Activated T-cell treated with anti-CD3 and anti-CD28 coated beads, Interleukin-2, amount 50 U/mL, for 72 hours (primary cell): ENCODE data around the gene CEBPE. TPM values are rescaled to one million over a fixed set of nuclear protein-coding genes. Genes with fewer than 3 reads are reported as not detected.

Source experiments
- ATAC-seq, 2 donors: fragments of 150-1000 bp; cut with Tn5 transposase; replicated peaks in 1 of 2; 2 replicates each; pipeline ENCODE4 v1.10.0; 2021; ENCODE audit warnings: moderate library complexity in 2 of 2, mild to moderate bottlenecking in 1 of 2
- DNase-seq, 2 donors: peaks; one replicate each; pipeline ENCODE4 v3.0.0; 2021 to 2022; ENCODE audit warnings: mixed read lengths in 1 of 2
- H3K27ac Mint-ChIP-seq: one replicate; pipeline ENCODE4 v1.8.0; 2022; ENCODE audit warnings: mild to moderate bottlenecking, moderate library complexity, mixed read lengths
- H3K27me3 Mint-ChIP-seq: one replicate; pipeline ENCODE4 v1.8.0; 2022; ENCODE audit warnings: low read depth, mixed read lengths
- H3K36me3 Mint-ChIP-seq, 2 donors: one replicate each; pipeline ENCODE4 v1.8.0; 2022; ENCODE audit warnings: mixed read lengths in 2 of 2, mild to moderate bottlenecking in 1 of 2; ENCODE audit not compliant: insufficient read depth in 2 of 2
- H3K4me1 Mint-ChIP-seq: one replicate; pipeline ENCODE4 v1.8.0; 2022; ENCODE audit warnings: low read depth, mixed read lengths
- H3K4me3 Mint-ChIP-seq, 2 donors: one replicate each; pipeline ENCODE4 v1.8.0; 2022; ENCODE audit warnings: mild to moderate bottlenecking in 2 of 2, mixed read lengths in 2 of 2, moderate library complexity in 2 of 2
- H3K9me3 Mint-ChIP-seq, 2 donors: one replicate each; pipeline ENCODE4 v1.8.0; 2022; ENCODE audit warnings: mixed read lengths in 2 of 2
- total RNA-seq, 2 donors: library from RNA; stranded (reverse); gene quantifications; one replicate each; pipeline ENCODE4 v1.2.3, GENCODE V29; 2022

Gene CEBPE
- total RNA-seq, 2 donors from 2014 or later: 0.21 to 0.36 TPM

DNA sequence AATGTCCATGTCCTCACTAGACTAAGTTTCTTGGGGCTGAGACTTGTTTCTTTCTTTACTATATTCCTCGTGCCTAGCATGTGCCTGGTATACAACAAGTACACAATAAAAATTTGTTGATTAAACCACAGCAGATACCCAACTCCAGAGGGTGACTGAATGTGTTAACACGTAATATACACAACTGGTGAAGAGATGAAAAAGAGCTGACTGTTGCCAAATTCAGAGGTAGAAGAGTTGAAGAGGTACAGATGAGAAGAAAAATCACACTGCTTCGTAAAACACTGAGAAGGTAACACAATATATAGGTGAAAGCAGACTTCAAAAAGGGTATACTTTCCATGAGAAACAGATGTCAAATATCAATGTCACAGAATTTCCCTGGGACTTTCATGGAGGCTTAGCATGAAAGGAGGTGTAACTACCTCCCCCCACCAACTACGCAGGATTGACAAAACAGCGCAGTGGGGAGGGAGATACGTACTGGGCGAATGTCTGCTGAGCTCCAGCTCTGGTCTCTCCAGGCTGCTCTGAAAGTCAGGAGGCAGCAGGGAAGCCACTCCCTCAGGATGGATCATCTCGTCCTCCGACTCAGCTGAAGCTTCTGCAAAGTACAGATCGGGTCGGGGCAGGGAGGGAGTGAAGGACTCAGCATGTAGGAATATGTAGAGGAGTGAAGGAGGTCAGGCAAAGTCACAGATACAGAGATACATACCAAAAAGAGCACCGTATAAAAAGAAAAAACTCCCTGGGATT is 29.4 kb downstream of the CEBPE start:
- DNase-seq (no peak), ATAC-seq (no peak)
- Mint-ChIP-seq H3K4me1 (peaks cover 40% of the 10 kb centered on the region), H3K4me3 (no peak overlapping the region), H3K27ac (no peak overlapping the region), H3K36me3 (peaks cover 12 to 52% of the 10 kb centered on the region in 2 donors), H3K9me3 (no peaks in the 10 kb centered on the region), H3K27me3 (no peaks in the 10 kb centered on the region)

GRCh38 chr14:23086565-23086964 is 32.5 kb downstream of the CEBPE start:
- no peak for ATAC-seq
- no peak for DNase-seq
- Mint-ChIP-seq H3K4me3 (no peak overlapping the region), H3K36me3 (peaks cover 10 to 51% of the 10 kb centered on the region in 2 donors), H3K9me3 (no peaks in the 10 kb centered on the region), H3K4me1 (peaks cover 44% of the 10 kb centered on the region), H3K27me3 (no peaks in the 10 kb centered on the region), H3K27ac (peak overlapping the region; percentile 95)

DNA sequence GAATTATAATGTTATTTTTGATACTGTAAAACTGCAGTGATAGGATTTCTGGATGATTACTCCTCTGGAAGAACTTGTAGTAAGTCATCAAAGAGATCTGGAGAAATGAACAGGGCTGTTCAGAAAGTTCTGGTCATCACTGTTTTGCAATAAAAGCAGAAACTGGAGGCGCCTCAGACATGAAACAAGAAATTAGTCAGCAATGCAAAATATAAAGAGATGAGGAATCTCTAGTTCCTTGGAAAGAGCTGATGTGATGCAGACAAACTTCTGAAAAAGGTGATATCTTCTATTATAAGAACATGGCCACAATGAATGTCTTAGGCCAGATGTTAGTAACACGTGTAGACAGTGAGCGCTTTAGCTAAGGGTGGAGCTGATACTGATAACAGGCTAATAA is 33.6 kb downstream of the CEBPE start:
- H3K27ac Mint-ChIP-seq: peak overlapping the region; percentile 95
- no peaks in the 10 kb centered on the region for H3K9me3 Mint-ChIP-seq
- no peaks in the 10 kb centered on the region for H3K27me3 Mint-ChIP-seq
- peaks cover 15 to 53% of the 10 kb centered on the region in 2 donors for H3K36me3 Mint-ChIP-seq
- DNase-seq (no peak), ATAC-seq (peak; percentile 65 to 87)
- H3K4me1 Mint-ChIP-seq: peaks cover 47% of the 10 kb centered on the region
- peak overlapping the region; percentile 36 to 80 for H3K4me3 Mint-ChIP-seq

DNA sequence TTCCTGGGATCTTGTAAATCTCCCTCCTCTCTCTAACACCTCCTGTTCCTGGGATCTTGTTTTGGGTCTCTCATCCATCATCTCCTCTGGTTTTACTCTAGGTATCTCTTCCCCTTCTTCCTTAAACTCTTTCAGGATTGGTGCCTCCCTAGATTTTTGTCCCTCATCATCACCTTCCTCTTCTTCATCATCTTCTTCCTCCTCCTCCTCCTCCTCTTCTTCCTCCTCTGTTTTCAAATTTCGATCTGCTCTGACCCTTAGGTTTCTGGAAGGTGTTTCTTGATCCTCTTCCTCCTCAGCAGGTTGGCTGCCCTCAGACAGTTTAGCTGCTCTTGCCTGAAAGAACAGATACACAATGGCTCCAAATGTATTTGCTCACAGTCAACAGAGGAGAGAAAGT is 38.6 kb downstream of the CEBPE start:
- Mint-ChIP-seq H3K4me3 (no peak overlapping the region), H3K4me1 (peaks cover 31% of the 10 kb centered on the region), H3K27me3 (no peaks in the 10 kb centered on the region), H3K36me3 (peaks cover 7 to 30% of the 10 kb centered on the region in 2 donors), H3K27ac (peak overlapping the region; percentile 82), H3K9me3 (no peaks in the 10 kb centered on the region)
- no peak for ATAC-seq
- DNase-seq: no peak

DNA sequence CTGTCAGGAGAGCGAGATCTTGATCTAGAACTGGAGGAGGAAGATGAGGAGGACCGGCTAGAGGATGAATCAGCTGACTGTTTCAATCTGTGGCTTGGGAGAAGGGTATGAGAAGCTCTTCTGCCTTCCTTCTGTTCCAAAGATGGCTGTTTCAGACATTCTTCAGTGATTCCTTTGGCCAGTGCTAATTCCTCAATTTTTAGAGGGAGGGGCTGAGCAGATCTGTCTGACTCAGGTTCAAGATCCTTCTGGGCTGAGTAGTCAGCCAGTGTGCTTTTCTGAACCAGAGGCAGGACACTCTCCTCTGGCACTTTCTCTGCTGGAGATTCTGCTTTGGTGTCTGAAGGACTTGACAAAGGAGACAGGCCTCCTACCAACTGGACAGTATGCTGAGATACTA is 39.3 kb downstream of the CEBPE start:
- Mint-ChIP-seq H3K9me3 (no peaks in the 10 kb centered on the region), H3K4me1 (peaks cover 23% of the 10 kb centered on the region), H3K36me3 (peaks cover 7 to 26% of the 10 kb centered on the region in 2 donors), H3K27me3 (no peaks in the 10 kb centered on the region), H3K4me3 (no peak overlapping the region), H3K27ac (peak overlapping the region; percentile 82)
- ATAC-seq (no peak), DNase-seq (no peak)

- H3K36me3 Mint-ChIP-seq: peaks cover 7 to 23% of the 10 kb centered on the region in 2 donors
- H3K27me3 Mint-ChIP-seq: no peaks in the 10 kb centered on the region
- DNase-seq: no peak
- H3K27ac Mint-ChIP-seq: peak overlapping the region; percentile 71
- no peak overlapping the region for H3K4me3 Mint-ChIP-seq
- peak in 1 of 2 donors; percentile 59 for ATAC-seq
- peaks cover 19% of the 10 kb centered on the region for H3K4me1 Mint-ChIP-seq
- no peaks in the 10 kb centered on the region for H3K9me3 Mint-ChIP-seq
Observed at GRCh38 chr14:23078692-23079116, 40.4 kb downstream of the CEBPE start.

DNA sequence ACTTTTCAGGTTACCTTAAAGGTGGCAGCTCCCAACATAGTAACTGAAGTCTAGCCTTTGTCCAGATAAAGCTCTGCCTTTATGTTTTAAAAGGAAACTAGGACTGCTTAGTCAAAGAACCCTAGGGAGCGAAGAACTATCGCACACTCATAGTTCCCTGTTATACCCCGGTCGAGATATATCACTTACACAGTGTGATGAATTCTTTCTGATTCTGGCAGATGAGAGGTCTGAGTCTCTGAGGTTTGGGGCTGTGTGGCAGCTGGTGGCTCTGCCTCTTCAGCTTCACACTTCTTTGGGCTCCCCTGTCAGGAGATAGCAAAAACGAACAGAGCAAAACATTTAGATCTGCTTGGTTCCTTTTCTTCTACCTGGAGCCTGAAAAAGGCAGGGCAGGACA is 41.1 kb downstream of the CEBPE start:
- H3K4me3 Mint-ChIP-seq: no peak overlapping the region
- peak overlapping the region; percentile 46 for H3K27ac Mint-ChIP-seq
- no peak for DNase-seq
- H3K4me1 Mint-ChIP-seq: peaks cover 19% of the 10 kb centered on the region
- no peak for ATAC-seq
- peaks cover 7 to 18% of the 10 kb centered on the region in 2 donors for H3K36me3 Mint-ChIP-seq
- no peaks in the 10 kb centered on the region for H3K9me3 Mint-ChIP-seq
- H3K27me3 Mint-ChIP-seq: no peaks in the 10 kb centered on the region

- Mint-ChIP-seq H3K36me3 (peaks cover 7 to 18% of the 10 kb centered on the region in 2 donors), H3K9me3 (no peaks in the 10 kb centered on the region), H3K27me3 (no peaks in the 10 kb centered on the region), H3K4me3 (no peak overlapping the region), H3K4me1 (peaks cover 25% of the 10 kb centered on the region), H3K27ac (no peak overlapping the region)
- ATAC-seq (peak in 1 of 2 donors; percentile 54), DNase-seq (peak in 1 of 2 donors; percentile 22)
Observed at GRCh38 chr14:23076785-23077408, 42.2 kb downstream of the CEBPE start.

DNA sequence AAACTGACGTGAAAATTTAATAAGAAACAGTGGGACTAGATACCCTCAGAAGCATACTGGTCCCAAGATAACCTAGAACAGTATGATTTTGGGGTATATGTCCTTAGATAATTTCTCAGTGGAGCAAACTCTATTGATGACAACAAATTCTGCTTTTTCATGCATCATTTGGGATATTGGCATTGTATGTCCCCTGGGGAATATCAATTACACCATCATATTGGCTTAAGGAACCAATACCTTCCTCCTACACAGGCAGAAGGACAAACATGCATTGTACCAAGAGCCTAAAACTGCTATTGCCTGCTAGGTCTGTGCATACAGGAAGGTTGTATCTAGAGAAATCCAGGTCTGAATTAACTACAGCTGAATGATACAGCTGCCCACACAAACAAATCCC is 44.1 kb downstream of the CEBPE start:
- DNase-seq (no peak), ATAC-seq (no peak)
- Mint-ChIP-seq H3K36me3 (peaks cover 0 to 12% of the 10 kb centered on the region in 2 donors), H3K27me3 (no peaks in the 10 kb centered on the region), H3K4me1 (peaks cover 33% of the 10 kb centered on the region), H3K4me3 (no peak overlapping the region), H3K27ac (no peak overlapping the region), H3K9me3 (no peaks in the 10 kb centered on the region)

- ATAC-seq: no peak
- Mint-ChIP-seq H3K27me3 (no peaks in the 10 kb centered on the region), H3K4me1 (peaks cover 38% of the 10 kb centered on the region), H3K36me3 (peaks cover 2 to 10% of the 10 kb centered on the region in 2 donors), H3K27ac (peak overlapping the region; percentile 64), H3K9me3 (no peaks in the 10 kb centered on the region), H3K4me3 (peak overlapping the region; percentile 83 to 94)
- no peak for DNase-seq
Observed at GRCh38 chr14:23071921-23072539, 47.0 kb downstream of the CEBPE start.

DNA sequence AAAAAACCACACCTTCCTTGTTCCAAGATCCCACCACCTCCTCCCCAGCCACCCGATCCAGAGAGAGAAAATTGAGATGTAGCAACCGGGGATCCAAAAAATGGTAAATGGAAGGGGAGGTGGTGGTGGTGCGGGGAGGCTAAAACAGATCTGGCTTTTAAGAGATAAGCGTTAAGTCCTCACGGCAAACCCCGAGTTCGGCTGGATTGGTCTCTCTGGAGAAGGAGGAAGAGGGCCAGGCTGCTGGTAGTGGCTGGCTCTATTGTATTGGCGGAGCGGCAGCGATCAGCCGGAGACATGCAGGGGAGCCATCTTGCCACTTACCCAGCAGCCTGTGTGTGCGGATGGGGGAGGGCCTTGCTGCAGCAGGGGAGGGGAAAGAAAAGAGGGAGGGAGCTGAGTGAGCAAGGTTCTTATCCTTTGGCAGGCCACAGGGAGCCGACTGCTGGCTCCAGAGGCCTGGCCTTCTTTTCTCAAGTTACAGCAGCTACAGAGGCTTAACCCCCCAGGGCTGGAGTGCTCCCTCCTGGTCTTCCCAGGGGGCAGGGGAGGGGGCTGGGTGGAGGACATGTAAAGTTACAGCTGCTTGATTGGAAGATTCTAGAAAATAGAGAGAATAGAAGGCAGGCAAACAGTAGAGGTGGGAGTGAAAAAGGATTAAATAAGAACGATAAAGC is 47.7 kb downstream of the CEBPE start:
- peak overlapping the region; percentile 64 for H3K27ac Mint-ChIP-seq
- peaks cover 4 to 12% of the 10 kb centered on the region in 2 donors for H3K36me3 Mint-ChIP-seq

GRCh38 chr14:23070262-23071129 is 48.6 kb downstream of the CEBPE start:
- ATAC-seq: no peak
- H3K27me3 Mint-ChIP-seq: no peaks in the 10 kb centered on the region
- peak overlapping the region; percentile 64 for H3K27ac Mint-ChIP-seq
- DNase-seq: no peak
- H3K4me3 Mint-ChIP-seq: peak overlapping the region; percentile 83 to 94
- H3K9me3 Mint-ChIP-seq: no peaks in the 10 kb centered on the region
- H3K4me1 Mint-ChIP-seq: peaks cover 43% of the 10 kb centered on the region
- peaks cover 7 to 16% of the 10 kb centered on the region in 2 donors for H3K36me3 Mint-ChIP-seq

More for the DNA sequence above, 47.7 kb downstream of the CEBPE start:
- Mint-ChIP-seq H3K9me3 (no peaks in the 10 kb centered on the region), H3K4me1 (peaks cover 38% of the 10 kb centered on the region), H3K4me3 (peak overlapping the region; percentile 83 to 94), H3K27me3 (no peaks in the 10 kb centered on the region)
- ATAC-seq: peak; percentile 95 to 96
- DNase-seq: peak; percentile 78 to 84
